GM23338 (cell line): Measurements from ENCODE around the gene ANO5. TPM values are rescaled to one million over a fixed set of nuclear protein-coding genes. Genes with fewer than 3 reads are reported as not detected.

Experiments used
- ATAC-seq: fragments of 200-7000 bp; cut with Tn5 transposase; 3 replicates; pipeline ENCODE4 v1.9.1; 2020
- DNase-seq: peaks from one replicate; pipeline ENCODE4 v3.0.0-alpha.2; 2015; ENCODE audit warnings: low spot score
- H2AFZ ChIP-seq: fragments of 200-600 bp; sonication (generic); 2 replicates; pipeline ENCODE4 v1.8.0; 2016; ENCODE audit warnings: antibody characterized with exemption, mild to moderate bottlenecking, moderate library complexity
- H3F3A ChIP-seq: fragments of 200-600 bp; sonication (generic); replicated peaks from 2 replicates; pipeline ENCODE4 v1.8.0; 2017; ENCODE audit warnings: antibody characterized with exemption, mixed run types, low read depth
- H3K27ac ChIP-seq: fragments of 200-600 bp; sonication (generic); 2 replicates; pipeline ENCODE4 v1.6.1; 2016; ENCODE audit warnings: low read depth
- H3K27me3 ChIP-seq: fragments of 200-600 bp; sonication (generic); 2 replicates; pipeline ENCODE4 v1.8.0; 2016; ENCODE audit warnings: mild to moderate bottlenecking, mixed run types, moderate library complexity; ENCODE audit not compliant: insufficient read depth
- H3K36me3 ChIP-seq: fragments of 200-600 bp; sonication (generic); 2 replicates; pipeline ENCODE4 v1.8.0; 2016; ENCODE audit warnings: mild to moderate bottlenecking; ENCODE audit not compliant: insufficient read depth
- H3K4me1 ChIP-seq: fragments of 200-600 bp; sonication (generic); 2 replicates; pipeline ENCODE4 v1.8.0; 2016; ENCODE audit warnings: mild to moderate bottlenecking, moderate library complexity; ENCODE audit not compliant: insufficient read depth
- H3K4me2 ChIP-seq: fragments of 200-600 bp; sonication (generic); 2 replicates; pipeline ENCODE4 v1.7.1; 2017; ENCODE audit warnings: mixed run types
- H3K4me3 ChIP-seq: fragments of 200-600 bp; sonication (generic); 2 replicates; pipeline ENCODE4 v1.6.1; 2016; ENCODE audit warnings: mixed run types
- H3K79me2 ChIP-seq: fragments of 200-600 bp; sonication (generic); replicated peaks from 2 replicates; pipeline ENCODE4 v1.8.0; 2017; ENCODE audit warnings: mild to moderate bottlenecking; ENCODE audit not compliant: insufficient read depth
- H3K9me2 ChIP-seq: fragments of 200-600 bp; sonication (generic); 2 replicates; pipeline ENCODE4 v1.8.0; 2017; ENCODE audit not compliant: insufficient read depth
- H4K20me1 ChIP-seq: fragments of 200-600 bp; sonication (generic); replicated peaks from 2 replicates; pipeline ENCODE4 v1.8.0; 2017; ENCODE audit warnings: mild to moderate bottlenecking; ENCODE audit not compliant: insufficient read depth
- H3K27ac Mint-ChIP-seq: 2 replicates; pipeline ENCODE4 v1.8.0; 2020; ENCODE audit warnings: inconsistent platforms, mild to moderate bottlenecking, moderate library complexity, mixed read lengths
- H3K27me3 Mint-ChIP-seq: 3 replicates; pipeline ENCODE4 v1.8.0; 2022; ENCODE audit warnings: low read depth, mild to moderate bottlenecking, moderate library complexity, mixed read lengths, inconsistent platforms; ENCODE audit not compliant: insufficient read depth, poor library complexity
- H3K36me3 Mint-ChIP-seq: 3 replicates; pipeline ENCODE4 v1.8.0; 2021; ENCODE audit warnings: low read depth, mild to moderate bottlenecking, inconsistent platforms, moderate library complexity, mixed read lengths
- H3K4me1 Mint-ChIP-seq: 3 replicates; pipeline ENCODE4 v1.8.0; 2020; ENCODE audit warnings: mild to moderate bottlenecking, inconsistent platforms, mixed read lengths
- H3K4me3 Mint-ChIP-seq: 3 replicates; pipeline ENCODE4 v1.8.0; 2021; ENCODE audit warnings: moderate library complexity, mild to moderate bottlenecking, inconsistent platforms, mixed read lengths
- H3K9me3 Mint-ChIP-seq: 3 replicates; pipeline ENCODE4 v1.8.0; 2020; ENCODE audit warnings: moderate library complexity, mild to moderate bottlenecking, inconsistent platforms, mixed read lengths
- CTCF ChIP-seq, 2 experiments: fragments of 200-600 bp in 1 of 2; sonication (generic) in 1 of 2; conservative IDR thresholded peaks; 2 replicates each; pipeline versions ENCODE4 v1.5.1 to v1.6.1; 2016 to 2017; ENCODE audit warnings: antibody characterized with exemption in 2 of 2, low read depth in 2 of 2, mild to moderate bottlenecking in 2 of 2, moderate library complexity in 1 of 2
- ZNF114 ChIP-seq: fragments of 250-450 bp; sonication (Bioruptor Pico); IDR thresholded peaks from 2 replicates; pipeline ENCODE4 v1.5.0; 2020; ENCODE audit warnings: mild to moderate bottlenecking, moderate library complexity
- ZNF331 ChIP-seq: fragments of 250-450 bp; sonication (Bioruptor Pico); IDR thresholded peaks from 2 replicates; pipeline ENCODE4 v1.5.0; 2020; ENCODE audit warnings: low read depth, mild to moderate bottlenecking, moderate library complexity
- polyA plus RNA-seq: library from polyadenylated mRNA; unstranded; fragments of >200 nt; fragmentation: Nextera tagmentation; extraction: Ambion mirVana; gene quantifications from 2 replicates; pipeline ENCODE4 v1.2.1, GENCODE V29; 2016
- total RNA-seq: library from RNA; depleted of rRNA; stranded (reverse); fragments of >200 nt; shearing (Covaris generic); gene quantifications from 2 replicates; pipeline ENCODE4 v1.2.3, GENCODE V29; 2014; rRNA removed

ANO5 gene
- total and polyA plus RNA-seq, 2 experiments from 2014 or later: 1.8 to 8.3 TPM

DNA sequence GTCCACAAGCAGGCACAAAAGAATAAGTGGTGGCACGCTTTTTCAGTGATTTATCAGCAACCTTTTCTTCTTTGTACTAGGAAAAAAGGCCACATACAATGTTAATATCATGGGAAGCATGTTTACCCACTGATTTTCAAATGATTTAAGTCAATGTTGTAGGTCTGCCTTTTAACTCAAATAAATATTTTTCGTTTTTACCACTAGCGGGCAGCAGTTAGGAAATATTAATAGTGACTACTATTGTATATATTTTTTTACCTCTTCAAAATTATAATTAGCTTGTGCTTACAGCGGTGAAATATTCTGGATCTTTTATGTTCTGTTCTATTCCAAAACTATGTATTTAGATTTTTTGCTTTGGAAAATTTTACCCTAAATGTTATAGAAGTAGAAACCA is 138.9 kb downstream of the ANO5 start:
- no peak for DNase-seq
- Histone ChIP-seq H4K20me1 (no peaks in the 10 kb centered on the region), H3K27me3 (peaks cover 6% of the 10 kb centered on the region), H2AFZ (no peak overlapping the region), H3K27ac (no peak overlapping the region), H3K4me2 (no peak overlapping the region), H3K9me2 (no peaks in the 10 kb centered on the region), H3K4me3 (no peak overlapping the region), H3K36me3 (no peaks in the 10 kb centered on the region), H3K4me1 (peaks cover 25% of the 10 kb centered on the region), H3F3A (no peaks in the 10 kb centered on the region), H3K79me2 (no peaks in the 10 kb centered on the region)
- H3K9me3 Mint-ChIP-seq: no peaks in the 10 kb centered on the region
- TF ChIP-seq CTCF (conservative IDR thresholded peaks at IDR 0.05; ENCODE audit: low read depth in 2 of 2): peak in 1 of 2 experiments; percentile 33; a peak in 1 of 4 replicates
- TF ChIP-seq ZNF331 (CRISPR knock-in tag): no peak
- no peak for TF ChIP-seq ZNF114 (CRISPR knock-in tag)
- H3K4me1 Mint-ChIP-seq: peaks cover 30% of the 10 kb centered on the region
- ATAC-seq: no peak
- H3K36me3 Mint-ChIP-seq: no peaks in the 10 kb centered on the region
- no peak overlapping the region for H3K27ac Mint-ChIP-seq
- no peak overlapping the region for H3K4me3 Mint-ChIP-seq
- H3K27me3 Mint-ChIP-seq: peaks cover 3% of the 10 kb centered on the region

Other genes starting within 250 kb of the ANO5 start
- gene SLC17A6, start 145.3 kb downstream of the ANO5 start, total RNA-seq: 0.16 and 0.31 TPM in 2 replicates
- gene SLC17A6, start 145.3 kb downstream of the ANO5 start, polyA plus RNA-seq: 0.31 and 0.38 TPM in 2 replicates